Stimulated activated CD8-positive, alpha-beta memory T cell treated with anti-CD3 and anti-CD28 coated beads, Interleukin-12 subunit alpha, Interleukin-12 subunit beta, amount 100 ng/mL, for 1 hour (primary cell): ENCODE measurements around the gene ZBTB2.
"Not testable (repeated sequence)": the region's sequence is repeated elsewhere in the genome, so short reads cannot be mapped to it uniquely, and the experiment has no call there.

Source experiments
- DNase-seq: peaks from one replicate; pipeline ENCODE4 v3.0.0-alpha.2; 2020; ENCODE audit warnings: low read depth

Gene ZBTB2

DNA sequence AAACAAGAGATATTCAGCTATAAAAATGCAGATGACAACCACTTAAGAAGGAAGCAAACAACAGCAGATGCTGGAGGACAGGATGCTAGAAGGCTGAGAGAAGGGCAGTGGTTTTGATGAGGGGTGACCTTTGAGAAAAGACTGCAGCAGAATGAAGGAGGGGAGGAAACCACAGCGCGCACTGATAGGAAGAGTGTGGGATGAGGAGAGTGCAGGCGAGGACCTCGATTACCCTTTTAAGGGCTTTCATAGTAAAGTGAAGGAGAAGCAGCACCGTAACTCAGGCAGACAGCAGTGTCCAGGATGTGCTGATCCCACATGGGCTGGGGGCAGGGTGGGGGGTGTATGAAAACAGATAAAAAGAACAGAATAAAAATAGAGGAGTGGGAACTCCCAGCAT is 19.2 kb downstream of the ZBTB2 start:
- DNase-seq = no peak

GRCh38 chr6:151370509-151371078 is 20.8 kb downstream of the ZBTB2 start:
- no peak for DNase-seq

- no peak for DNase-seq
Observed at GRCh38 chr6:151365233-151365632, 26.1 kb downstream of the ZBTB2 start.

- no peak for DNase-seq
Observed at GRCh38 chr6:151359486-151359885, 31.9 kb downstream of the ZBTB2 start.

- DNase-seq = no peak
Observed at GRCh38 chr6:151358475-151358874, 32.9 kb downstream of the ZBTB2 start.

GRCh38 chr6:151357758-151358436 is 33.5 kb downstream of the ZBTB2 start:
- DNase-seq = no peak

DNA sequence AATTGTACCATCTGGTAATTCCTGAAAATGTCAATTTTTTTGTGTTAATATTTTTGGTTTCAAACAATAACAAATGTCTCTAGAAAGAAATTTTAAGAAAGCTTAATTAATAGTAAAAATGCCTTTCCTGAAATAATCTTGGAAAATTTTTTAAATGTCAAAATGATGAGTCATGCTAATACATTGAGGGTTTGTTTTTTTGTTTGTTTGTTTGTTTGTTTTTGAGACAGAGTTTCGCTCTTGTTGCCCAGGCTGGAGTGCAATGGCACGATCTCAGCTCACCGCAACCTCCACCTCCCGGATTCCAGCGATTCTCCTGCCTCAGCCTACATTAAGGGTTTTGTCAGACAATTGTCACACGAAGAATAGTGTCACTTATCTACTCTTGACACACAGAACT is 34.4 kb downstream of the ZBTB2 start:
- not testable (repeated sequence) for DNase-seq

DNA sequence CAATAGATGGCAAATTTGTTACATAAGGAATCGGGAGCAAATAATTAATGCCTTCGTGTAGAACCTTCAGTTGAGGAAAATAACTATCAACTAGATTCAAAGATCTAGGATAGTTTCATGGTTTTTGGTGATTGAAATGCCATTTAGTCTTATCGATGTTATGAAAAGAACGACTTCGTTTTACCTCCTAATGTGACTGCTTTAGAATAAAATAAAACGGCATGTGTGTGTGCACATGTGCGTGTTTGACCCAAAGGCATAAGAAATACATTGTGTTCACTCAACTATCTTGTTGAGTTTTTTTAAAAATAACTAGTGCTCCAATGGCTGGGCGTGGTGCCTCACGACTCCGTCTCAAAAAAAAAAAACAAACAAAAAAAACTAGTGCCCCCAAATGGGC is 37.6 kb downstream of the ZBTB2 start:
- no peak for DNase-seq

GRCh38 chr6:151352410-151353396 is 38.7 kb downstream of the ZBTB2 start:
- DNase-seq = no peak

- no peak for DNase-seq
Observed at GRCh38 chr6:151351731-151352130, 39.6 kb downstream of the ZBTB2 start.

DNA sequence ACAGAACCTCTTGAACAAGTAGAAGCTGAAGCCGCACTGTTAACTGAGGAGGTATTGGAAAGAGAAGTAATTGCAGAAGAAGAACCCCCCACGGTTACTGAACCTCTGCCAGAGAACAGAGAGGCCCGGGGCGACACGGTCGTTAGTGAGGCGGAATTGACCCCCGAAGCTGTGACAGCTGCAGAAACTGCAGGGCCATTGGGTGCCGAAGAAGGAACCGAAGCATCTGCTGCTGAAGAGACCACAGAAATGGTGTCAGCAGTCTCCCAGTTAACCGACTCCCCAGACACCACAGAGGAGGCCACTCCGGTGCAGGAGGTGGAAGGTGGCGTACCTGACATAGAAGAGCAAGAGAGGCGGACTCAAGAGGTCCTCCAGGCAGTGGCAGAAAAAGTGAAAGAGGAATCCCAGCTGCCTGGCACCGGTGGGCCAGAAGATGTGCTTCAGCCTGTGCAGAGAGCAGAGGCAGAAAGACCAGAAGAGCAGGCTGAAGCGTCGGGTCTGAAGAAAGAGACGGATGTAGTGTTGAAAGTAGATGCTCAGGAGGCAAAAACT is 40.1 kb downstream of the ZBTB2 start:
- DNase-seq = no peak

- no peak for DNase-seq
Observed at GRCh38 chr6:151350442-151351145, 40.8 kb downstream of the ZBTB2 start.

- no peak for DNase-seq
Observed at GRCh38 chr6:151349651-151350270, 41.6 kb downstream of the ZBTB2 start.

DNA sequence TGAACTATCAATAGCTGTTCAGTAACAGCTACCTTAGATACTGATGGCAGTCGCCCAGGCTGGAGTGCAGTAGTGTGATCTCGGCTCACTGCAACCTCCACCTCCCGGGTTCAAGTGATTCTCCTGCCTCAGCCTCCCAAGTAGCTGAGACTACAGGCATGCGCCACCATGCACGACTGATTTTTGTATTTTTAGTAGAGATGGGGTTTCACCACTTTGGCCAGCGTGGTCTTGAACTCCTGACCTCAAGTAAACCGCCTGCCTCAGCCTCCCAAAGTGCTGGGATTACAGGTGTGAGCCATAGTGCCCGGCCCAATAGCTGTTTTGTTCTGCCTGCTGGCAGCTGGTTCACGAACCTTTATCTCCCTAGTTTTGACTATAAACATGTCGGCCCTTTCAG is 48.6 kb downstream of the ZBTB2 start:
- not testable (repeated sequence) for DNase-seq

- DNase-seq = no peak
Observed at GRCh38 chr6:151341476-151342195, 49.7 kb downstream of the ZBTB2 start.

DNA sequence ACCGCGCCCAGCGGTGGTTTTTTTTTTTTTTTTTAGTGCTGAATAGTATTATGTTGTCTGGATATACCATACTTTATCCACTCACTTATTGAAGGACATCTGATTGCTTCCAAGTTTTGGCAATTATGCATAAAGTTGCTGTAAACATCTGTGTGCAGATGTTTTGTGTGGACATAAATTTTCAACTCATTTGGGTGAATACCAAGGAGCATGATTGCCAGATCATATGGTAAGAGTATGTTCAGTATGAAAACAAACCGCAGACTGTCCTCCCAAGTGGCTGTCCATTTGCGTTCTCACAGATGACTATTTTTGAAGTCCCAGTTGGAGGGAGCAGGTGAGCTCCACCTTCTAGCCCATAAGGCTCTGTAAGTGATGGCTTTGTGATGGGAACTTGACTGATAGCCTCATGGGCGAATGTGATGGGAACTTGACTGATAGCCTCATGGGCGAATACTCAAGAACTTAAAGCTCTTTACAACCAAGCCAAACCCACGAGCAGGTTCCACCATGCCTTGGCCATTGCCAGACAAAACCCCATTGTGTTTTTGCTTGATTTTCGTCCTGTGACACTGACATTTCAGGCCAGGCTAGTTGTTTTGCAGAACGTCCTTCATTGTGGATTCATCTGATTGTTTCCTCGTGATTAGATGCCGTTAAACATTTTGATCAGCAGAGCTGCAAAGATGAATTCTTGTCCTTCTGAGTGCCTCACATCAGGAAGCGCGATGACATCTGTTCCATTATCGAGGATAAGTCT is 51.0 kb downstream of the ZBTB2 start:
- DNase-seq = no peak

DNA sequence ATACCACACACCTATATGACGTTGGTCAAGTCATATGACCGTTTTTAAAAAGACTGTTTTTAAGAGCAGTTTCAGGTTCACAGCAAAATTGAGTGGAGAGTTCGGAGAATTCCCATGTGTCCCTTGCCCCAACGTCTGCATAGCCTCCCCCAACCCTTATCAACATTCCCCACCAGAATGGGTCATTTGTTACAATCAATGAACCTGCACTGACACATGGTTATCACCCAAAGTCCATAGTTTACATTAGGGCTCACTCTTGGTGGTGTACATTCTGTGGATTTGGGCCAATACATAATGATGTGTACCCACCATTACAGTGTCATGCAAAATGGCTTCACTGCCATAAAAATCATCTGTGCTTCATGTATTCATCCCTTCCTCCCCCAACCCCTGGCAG is 52.0 kb downstream of the ZBTB2 start:
- no peak for DNase-seq

DNA sequence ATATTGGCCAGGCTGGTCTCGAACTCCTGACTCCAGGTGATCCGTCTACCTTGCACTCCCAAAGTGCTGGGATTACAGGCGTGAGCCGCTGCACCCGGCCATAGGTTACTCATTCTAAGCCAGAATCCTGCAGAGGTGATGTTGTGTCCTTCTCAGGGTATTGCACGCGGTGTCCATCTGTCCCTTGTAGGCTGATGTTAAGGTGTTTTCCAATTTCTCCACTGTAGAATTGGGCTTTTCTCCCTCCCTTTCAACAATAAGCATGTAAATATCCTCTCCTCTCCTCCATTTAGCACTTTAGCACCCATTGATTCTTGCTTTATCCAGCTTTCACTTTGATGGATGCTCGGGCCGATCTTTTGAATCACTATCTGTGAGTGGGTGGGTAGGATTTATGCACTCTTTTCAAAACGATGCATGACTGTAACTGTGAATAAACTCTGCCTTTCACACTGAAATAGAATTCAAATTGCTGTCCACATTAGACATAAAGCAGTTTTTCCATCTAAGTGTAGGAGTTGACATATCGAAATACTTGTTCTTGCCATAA is 52.6 kb downstream of the ZBTB2 start:
- no peak for DNase-seq

- no peak for DNase-seq
Observed at GRCh38 chr6:151335930-151336329, 55.4 kb downstream of the ZBTB2 start.
